Stimulated activated CD4-positive, alpha-beta T cell treated with anti-CD3 and anti-CD28 coated beads, Interleukin-12 subunit alpha, Interleukin-12 subunit beta, amount 100 ng/mL, for 24 hours (primary cell): ENCODE measurements around the gene PKD1.

Experiments
- DNase-seq, 2 experiments: peaks; one replicate each; pipeline ENCODE4 v3.0.0-alpha.2; 2020; ENCODE audit warnings: low read depth in 2 of 2

Gene PKD1

GRCh38 chr16:2170587-2171435 lies 35.1 kb upstream of the PKD1 start:
- DNase-seq = no peak

- no peak for DNase-seq
Observed at GRCh38 chr16:2170080-2170479, 34.4 kb upstream of the PKD1 start.

GRCh38 chr16:2167068-2167638 lies 31.5 kb upstream of the PKD1 start:
- DNase-seq = no peak

GRCh38 chr16:2166263-2167067 lies 30.8 kb upstream of the PKD1 start:
- DNase-seq = no peak

- no peak for DNase-seq
Observed at GRCh38 chr16:2165861-2166260, 30.2 kb upstream of the PKD1 start.

GRCh38 chr16:2163211-2163881 lies 27.6 kb upstream of the PKD1 start:
- DNase-seq = no peak

- no peak for DNase-seq
Observed at GRCh38 chr16:2162676-2163118, 27.0 kb upstream of the PKD1 start.

GRCh38 chr16:2161911-2162310 lies 26.2 kb upstream of the PKD1 start:
- DNase-seq = no peak

GRCh38 chr16:2160915-2161551 lies 25.3 kb upstream of the PKD1 start:
- DNase-seq = no peak

- DNase-seq = no peak
Observed at GRCh38 chr16:2159175-2159838, 23.6 kb upstream of the PKD1 start.

GRCh38 chr16:2158262-2158638 lies 22.6 kb upstream of the PKD1 start:
- no peak for DNase-seq

- DNase-seq = no peak
Observed at GRCh38 chr16:2157480-2158261, 22.0 kb upstream of the PKD1 start.

- no peak for DNase-seq
Observed at GRCh38 chr16:2156849-2157224, 21.1 kb upstream of the PKD1 start.

- no peak for DNase-seq
Observed at GRCh38 chr16:2155977-2156848, 20.5 kb upstream of the PKD1 start.

GRCh38 chr16:2155091-2155950 lies 19.6 kb upstream of the PKD1 start, which contains the start of gene TRAF7:
Gene TRAF7 (plus strand): TSS chr16:2155782. CDS start chr16:2163921, 8,139 bp downstream.
- DNase-seq = peak; percentile 91 to 95

- peak; percentile 24 to 40 for DNase-seq
Observed at GRCh38 chr16:2154533-2155090, 18.9 kb upstream of the PKD1 start.

GRCh38 chr16:2152695-2153506 lies 17.2 kb upstream of the PKD1 start:
- DNase-seq = peak in 1 of 2 experiments; percentile 33
